GM12891 (cell line): ENCODE results near the gene ABCA13.

ENCODE experiments used
- PAX5 ChIP-seq: IDR thresholded peaks from 2 replicates; pipeline ENCODE4 v1.6.1; 2011; ENCODE audit warnings: low read length, moderate library complexity, mild to moderate bottlenecking; ENCODE audit not compliant: insufficient read depth, severe bottlenecking
- POLR2A ChIP-seq: IDR thresholded peaks from 2 replicates; pipeline ENCODE4 v1.6.1; 2011; ENCODE audit warnings: low read depth, low read length, control low read depth
- POLR2AphosphoS5 ChIP-seq: IDR thresholded peaks from 2 replicates; pipeline ENCODE4 v1.6.1; 2011; ENCODE audit warnings: low read depth, low read length, control low read depth
- POU2F2 ChIP-seq: IDR thresholded peaks from 2 replicates; pipeline ENCODE4 v1.6.1; 2011; ENCODE audit warnings: low read depth, mild to moderate bottlenecking, control low read depth, low read length, moderate library complexity

DNA sequence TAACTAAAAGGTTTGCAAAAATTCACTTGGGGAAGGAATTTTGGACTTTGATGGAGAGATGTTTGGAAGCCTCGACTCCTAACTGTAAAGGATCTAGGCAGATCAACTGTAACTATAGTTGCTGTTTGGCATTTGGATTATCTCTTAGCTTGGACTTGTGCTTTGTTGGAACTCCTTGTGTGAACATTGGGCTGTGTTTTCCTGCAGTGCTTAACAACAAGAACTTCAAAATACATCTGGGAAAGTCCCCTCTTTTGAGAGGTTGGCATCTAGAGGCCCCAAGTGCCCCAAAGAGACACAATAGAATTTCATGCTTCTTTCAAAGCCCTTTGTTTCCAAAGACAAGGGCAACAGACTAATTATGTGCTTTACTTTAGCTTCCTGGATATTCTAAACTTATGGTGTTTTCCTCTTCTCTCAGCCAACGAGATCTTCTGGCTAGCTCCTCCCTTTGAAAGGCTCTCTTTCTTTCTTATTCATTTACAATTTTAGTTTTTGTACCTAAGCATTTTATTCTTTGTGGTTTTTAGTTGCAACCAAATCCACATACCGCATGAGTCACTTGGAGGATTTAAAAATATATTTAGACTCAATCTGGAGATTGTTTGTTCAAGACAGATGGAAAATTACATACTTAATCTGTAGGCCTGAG lies 11.6 kb downstream of the ABCA13 start:
- TF ChIP-seq POLR2AphosphoS5 (no peak), POLR2A (no peak), POU2F2 (no peak), PAX5 (no peak)
